ENCODE results near the gene KSR1.

DNA sequence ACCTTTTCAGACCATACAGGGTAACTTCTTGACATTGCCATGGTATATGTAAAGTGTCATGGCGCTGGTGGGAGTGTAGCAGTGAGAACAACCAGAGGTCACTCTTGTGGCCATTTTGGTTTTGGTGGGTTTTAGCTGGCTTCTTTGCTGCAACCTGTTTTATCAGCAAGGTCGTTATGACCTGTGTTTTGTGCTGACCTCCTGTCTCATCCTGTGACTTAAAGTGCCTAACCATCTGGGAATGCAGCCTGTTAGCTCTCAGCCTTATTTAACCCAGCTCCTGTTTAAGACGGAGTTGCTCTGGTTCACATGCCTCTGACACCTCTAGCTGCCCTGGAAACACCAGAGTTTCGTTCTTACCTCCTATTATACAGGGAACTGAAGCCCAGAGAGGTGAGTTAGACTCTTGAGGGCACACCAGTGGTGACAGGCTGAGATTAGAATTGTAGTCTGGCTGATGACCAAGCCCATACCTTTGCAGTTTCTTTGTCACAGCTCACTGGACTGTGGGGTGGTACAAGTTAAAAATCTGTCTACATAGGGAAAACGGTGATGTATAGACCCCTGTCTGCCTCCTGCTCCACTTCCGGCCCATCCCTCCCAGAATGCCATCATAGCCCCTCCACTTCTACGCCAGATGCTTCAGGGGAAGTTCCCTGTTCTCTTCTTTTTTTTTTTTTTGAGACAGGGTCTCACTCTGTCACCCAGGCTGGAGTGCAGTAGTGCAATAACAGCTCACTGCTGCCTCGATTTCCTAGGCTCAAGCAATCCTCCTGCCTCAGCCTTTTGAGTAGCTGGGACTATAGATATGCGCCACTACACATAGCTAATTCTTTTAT lies 21.0 kb downstream of the KSR1 start:
- TF ChIP-seq, protein P1, sequence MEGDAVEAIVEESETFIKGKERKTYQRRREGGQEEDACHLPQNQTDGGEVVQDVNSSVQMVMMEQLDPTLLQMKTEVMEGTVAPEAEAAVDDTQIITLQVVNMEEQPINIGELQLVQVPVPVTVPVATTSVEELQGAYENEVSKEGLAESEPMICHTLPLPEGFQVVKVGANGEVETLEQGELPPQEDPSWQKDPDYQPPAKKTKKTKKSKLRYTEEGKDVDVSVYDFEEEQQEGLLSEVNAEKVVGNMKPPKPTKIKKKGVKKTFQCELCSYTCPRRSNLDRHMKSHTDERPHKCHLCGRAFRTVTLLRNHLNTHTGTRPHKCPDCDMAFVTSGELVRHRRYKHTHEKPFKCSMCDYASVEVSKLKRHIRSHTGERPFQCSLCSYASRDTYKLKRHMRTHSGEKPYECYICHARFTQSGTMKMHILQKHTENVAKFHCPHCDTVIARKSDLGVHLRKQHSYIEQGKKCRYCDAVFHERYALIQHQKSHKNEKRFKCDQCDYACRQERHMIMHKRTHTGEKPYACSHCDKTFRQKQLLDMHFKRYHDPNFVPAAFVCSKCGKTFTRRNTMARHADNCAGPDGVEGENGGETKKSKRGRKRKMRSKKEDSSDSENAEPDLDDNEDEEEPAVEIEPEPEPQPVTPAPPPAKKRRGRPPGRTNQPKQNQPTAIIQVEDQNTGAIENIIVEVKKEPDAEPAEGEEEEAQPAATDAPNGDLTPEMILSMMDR (IDR thresholded peaks at IDR 0.05): no peak
- no peak for TF ChIP-seq POLR2A (IDR thresholded peaks at IDR 0.05)

All from Peyer's patch (tissue), 4 donors.